IPS DF 4.7 (cell line): Measurements from ENCODE around the gene MID2.
"Not testable (repeated sequence)": the region's sequence is repeated elsewhere in the genome, so short reads cannot be mapped to it uniquely, and the experiment has no call there.

ENCODE experiments used
- DNase-seq: peaks from one replicate; pipeline ENCODE4 v3.0.0-alpha.2; 2013; ENCODE audit warnings: low spot score; ENCODE audit errors: extremely low read depth

MID2 gene

GRCh38 chrX:107940095-107940494 is 114.4 kb downstream of the MID2 start:
- DNase-seq: no peak

GRCh38 chrX:107955337-107955736 is 129.7 kb downstream of the MID2 start:
- not testable (repeated sequence) for DNase-seq

- no peak for DNase-seq
Observed at GRCh38 chrX:107968623-107969022, 143.0 kb downstream of the MID2 start.

DNA sequence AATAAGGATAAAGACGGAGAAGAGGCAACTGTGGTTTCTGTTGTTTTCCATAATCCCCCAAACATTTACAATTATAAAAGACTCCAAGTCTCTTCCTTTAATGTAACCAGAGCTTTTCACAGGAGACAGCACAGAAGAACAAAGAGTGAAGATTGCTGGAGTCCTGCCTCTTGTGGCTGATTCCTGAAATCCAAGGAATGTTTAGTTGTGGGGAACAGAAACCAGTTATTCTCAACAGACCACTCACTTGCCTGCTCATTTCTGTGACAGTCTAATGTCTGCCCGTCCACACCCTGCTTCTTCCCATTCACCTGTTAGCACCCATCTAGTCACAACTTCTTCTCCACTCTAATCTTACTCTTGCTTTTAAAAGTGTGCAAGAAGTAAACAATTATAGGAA is 144.4 kb downstream of the MID2 start:
- no peak for DNase-seq

DNA sequence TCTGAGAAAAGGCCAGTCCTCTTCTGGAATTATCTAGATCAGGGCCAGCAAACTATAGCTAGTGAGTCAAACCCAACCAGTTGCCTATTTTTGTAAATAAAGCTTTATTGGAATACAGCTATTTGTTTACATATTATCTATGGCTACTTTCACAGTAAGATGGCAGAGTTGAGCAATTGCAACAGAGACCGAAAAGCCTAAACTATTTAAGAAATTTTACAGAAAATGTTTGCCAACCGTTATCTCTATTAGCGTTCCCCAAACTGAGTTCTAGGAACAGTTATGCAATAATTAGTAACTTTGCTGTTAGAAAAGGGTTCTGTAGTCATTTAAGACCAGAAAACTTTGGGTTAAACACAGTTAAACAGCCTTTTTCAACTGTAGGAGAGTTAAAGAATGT is 146.0 kb downstream of the MID2 start:
- no peak for DNase-seq
